Keratinocyte (primary cell): ENCODE measurements around the gene HSD11B2.
A peak's percentile ranks its signal among the peaks of the same experiment; 100 is the strongest.

ENCODE experiments used
- CTCF ChIP-seq, 3 experiments: IDR thresholded peaks in 1 of 3; conservative IDR thresholded peaks in 1 of 3; optimal IDR thresholded peaks in 1 of 3; 2 replicates in 2 of 3; 3 replicates in 1 of 3; pipeline versions ENCODE3 to v1.5.1; 2011; ENCODE audit warnings: low read length in 3 of 3, mild to moderate bottlenecking in 3 of 3, moderate library complexity in 2 of 3, control low read depth in 1 of 3, inconsistent platforms in 1 of 3; ENCODE audit not compliant: insufficient read depth in 2 of 3; ENCODE audit errors: extremely low read depth in 1 of 3
- EZH2 ChIP-seq: IDR thresholded peaks from one replicate; pipeline ENCODE4 v1.6.1; 2012; ENCODE audit warnings: inconsistent platforms, mild to moderate bottlenecking, low read length, moderate library complexity

DNA sequence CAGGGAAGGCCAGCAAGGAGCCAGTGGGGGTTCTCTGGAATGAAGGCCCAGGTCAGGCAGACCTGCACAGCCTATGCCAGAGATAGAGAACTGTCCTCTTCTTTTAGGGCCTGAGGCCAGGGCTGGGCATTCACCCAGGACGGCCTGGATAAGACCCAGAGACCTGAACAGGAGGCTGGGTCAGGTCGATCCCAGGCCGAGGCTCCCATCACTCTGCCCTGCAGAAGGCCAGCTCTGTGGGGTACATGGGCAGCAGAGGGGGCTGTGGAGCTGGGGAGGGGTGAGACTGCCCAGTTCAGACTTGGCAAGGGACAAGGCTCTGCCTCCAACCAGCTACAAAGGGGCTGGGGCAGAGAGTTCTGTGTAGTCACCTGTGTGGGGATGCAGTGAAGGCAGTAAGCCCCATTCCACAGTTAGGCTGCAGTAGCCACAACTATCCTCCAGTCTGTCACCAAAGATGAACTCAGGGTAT lies 14.6 kb downstream of the HSD11B2 start:
- TF ChIP-seq CTCF (optimal IDR thresholded peaks at IDR 0.05 in 1 of 3, IDR thresholded peaks at IDR 0.05 in 1 of 3, conservative IDR thresholded peaks at IDR 0.05 in 1 of 3; ENCODE audit: extremely low read depth in 1 of 3, insufficient read depth in 2 of 3, low read length in 3 of 3) (peak in 1 of 3 experiments; percentile 21), EZH2 (no peak)
